Lower leg skin (tissue), 4 donors: ENCODE data around the gene RGS13. TPM values are rescaled to one million over a fixed set of nuclear protein-coding genes. Genes with fewer than 3 reads are reported as not detected.

Source experiments
- DNase-seq, 2 donors: peaks; one replicate each; pipeline ENCODE4 v3.0.0-alpha.2; 2019; ENCODE audit warnings: low spot score in 2 of 2
- H3K4me3 ChIP-seq: fragments of 200-600 bp; sonication (generic); 2 replicates; pipeline ENCODE4 v1.5.1; 2017; ENCODE audit warnings: mild to moderate bottlenecking, low read depth; ENCODE audit not compliant: poor library complexity, severe bottlenecking
- POLR2A ChIP-seq, 2 donors: fragments of 450-650 bp; IDR thresholded peaks; one replicate each; pipeline ENCODE4 v1.6.1; 2016 to 2017; ENCODE audit warnings: antibody characterized with exemption in 2 of 2, mild to moderate bottlenecking in 1 of 2, moderate library complexity in 1 of 2
- WGBS, 2 donors: methylation state at CpG; one replicate each; pipeline ENCODE4 v1.1.5; 2018; 5-methylcytosine and 5-hydroxymethylcytosine counted together
- intact Hi-C: fragments of 100-400 bp; cut with DNase I; formaldehyde crosslinking; loops from one replicate; pipeline ENCODE4 v1.15.0; 2023; ENCODE audit warnings: low total_unique reads
- total RNA-seq, 4 donors: library from RNA; depleted of rRNA; stranded (reverse); fragments of >200 nt; gene quantifications; one replicate each; pipeline ENCODE4 v1.1.0, GENCODE V29; 2016
- TF ChIP-seq, protein P1 (sequence below), 3 donors: fragments of 450-650 bp; IDR thresholded peaks; one replicate each; pipeline ENCODE4 v1.5.1; 2016; ENCODE audit warnings: antibody characterized with exemption in 3 of 3, mild to moderate bottlenecking in 3 of 3, moderate library complexity in 2 of 3

RGS13 gene
- total RNA-seq, 4 donors from 2014 or later = 0.08 to 1.1 TPM; not detected in 2

DNA sequence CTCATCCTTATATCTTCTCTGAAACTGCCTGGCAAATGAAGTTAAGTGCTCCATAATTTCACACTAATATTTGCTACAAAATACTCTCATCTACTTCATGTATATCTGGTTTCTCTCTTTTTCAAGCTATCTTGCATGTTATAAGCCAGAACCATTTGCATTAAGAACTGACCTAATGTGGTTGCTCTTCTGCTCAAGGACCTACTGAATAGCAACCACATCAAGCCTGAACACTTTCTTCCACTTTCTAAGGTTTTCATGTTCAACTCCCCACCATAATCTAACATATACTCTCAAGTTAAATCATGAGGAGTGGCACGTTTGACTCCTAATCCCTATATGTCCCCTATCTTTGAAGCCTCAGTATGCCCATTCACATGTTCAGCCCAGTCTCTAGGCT is 33.2 kb upstream of the RGS13 start:
- intact Hi-C loops = loop anchor here (10.0 kb wide), 1 partner anchor 128 kb away; no protein-coding TSS in a partner anchor
- no peak overlapping the region for H3K4me3 ChIP-seq
- no peak for TF ChIP-seq POLR2A (IDR thresholded peaks at IDR 0.05)
- TF ChIP-seq, protein P1, sequence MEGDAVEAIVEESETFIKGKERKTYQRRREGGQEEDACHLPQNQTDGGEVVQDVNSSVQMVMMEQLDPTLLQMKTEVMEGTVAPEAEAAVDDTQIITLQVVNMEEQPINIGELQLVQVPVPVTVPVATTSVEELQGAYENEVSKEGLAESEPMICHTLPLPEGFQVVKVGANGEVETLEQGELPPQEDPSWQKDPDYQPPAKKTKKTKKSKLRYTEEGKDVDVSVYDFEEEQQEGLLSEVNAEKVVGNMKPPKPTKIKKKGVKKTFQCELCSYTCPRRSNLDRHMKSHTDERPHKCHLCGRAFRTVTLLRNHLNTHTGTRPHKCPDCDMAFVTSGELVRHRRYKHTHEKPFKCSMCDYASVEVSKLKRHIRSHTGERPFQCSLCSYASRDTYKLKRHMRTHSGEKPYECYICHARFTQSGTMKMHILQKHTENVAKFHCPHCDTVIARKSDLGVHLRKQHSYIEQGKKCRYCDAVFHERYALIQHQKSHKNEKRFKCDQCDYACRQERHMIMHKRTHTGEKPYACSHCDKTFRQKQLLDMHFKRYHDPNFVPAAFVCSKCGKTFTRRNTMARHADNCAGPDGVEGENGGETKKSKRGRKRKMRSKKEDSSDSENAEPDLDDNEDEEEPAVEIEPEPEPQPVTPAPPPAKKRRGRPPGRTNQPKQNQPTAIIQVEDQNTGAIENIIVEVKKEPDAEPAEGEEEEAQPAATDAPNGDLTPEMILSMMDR (IDR thresholded peaks at IDR 0.05) = no peak
- no peak for DNase-seq
- WGBS, 2 donors = 88 to 97% methylated on average over 1 of the region's 1 CpG

DNA sequence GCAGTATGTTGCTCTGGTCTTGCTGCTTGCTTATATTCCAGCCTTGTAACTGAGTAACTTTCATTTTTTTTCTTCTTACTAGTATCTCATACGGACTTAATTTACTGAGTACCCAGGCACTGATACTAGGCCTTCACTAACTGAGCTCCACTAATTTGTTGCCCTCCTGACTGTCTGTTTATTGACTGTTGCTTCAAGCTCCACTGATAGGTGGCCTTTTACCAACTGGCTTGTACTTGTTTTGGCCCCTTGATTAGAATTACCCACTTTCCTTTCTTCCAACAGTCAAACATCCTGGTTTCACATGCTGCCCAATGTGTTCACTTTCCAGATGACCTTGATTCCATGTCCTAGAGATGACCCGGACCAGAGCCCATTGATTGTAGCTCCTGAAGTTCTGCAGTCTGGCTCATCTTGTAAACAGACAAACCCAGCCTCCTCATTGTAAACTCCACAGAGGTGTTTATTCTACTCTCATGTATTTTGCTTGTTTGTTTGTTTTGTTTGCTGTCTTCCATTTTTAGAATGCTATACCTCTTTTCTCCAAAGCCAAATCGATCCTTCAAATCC is 32.6 kb upstream of the RGS13 start:
- intact Hi-C loops = loop anchor here (10.0 kb wide), 1 partner anchor 129 kb away; no protein-coding TSS in a partner anchor
- H3K4me3 ChIP-seq = no peak overlapping the region
- 82 to 88% methylated on average over 3 of the region's 3 CpGs for WGBS, 2 donors
- TF ChIP-seq, protein P1 (IDR thresholded peaks at IDR 0.05) = no peak
- TF ChIP-seq POLR2A (IDR thresholded peaks at IDR 0.05) = no peak
- no peak for DNase-seq

DNA sequence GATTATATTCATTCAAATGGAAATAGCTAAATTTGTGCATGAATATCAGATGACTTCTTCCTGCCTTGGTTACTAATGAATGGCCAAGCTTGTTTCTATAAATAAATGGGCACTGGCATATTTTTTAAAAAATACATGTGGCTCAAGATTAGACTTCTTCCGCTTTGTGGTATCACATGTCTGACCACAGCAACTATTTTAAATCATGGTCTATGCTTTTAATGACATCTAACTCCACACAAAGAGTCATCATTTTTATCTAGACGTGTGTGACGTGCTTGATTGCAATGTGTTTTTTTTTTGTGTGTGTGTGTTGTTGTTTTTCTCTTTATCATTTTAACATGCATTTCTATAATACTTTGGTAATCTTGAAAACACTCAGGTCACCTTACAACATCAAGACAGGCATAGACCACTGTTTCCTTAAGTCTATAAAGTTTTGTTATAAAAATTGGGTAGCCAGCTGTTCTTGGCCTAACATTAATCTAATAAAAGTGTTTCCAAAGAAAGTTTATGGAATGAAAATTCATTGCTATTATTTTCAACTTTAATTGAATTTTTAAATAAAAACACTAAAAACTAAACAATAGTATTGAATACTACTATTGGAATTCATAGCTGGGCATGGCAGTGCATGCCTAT is 30.8 kb upstream of the RGS13 start:
- TF ChIP-seq, protein P1 (IDR thresholded peaks at IDR 0.05) = no peak
- TF ChIP-seq POLR2A (IDR thresholded peaks at IDR 0.05) = no peak
- WGBS, 2 donors = 68 to 78% methylated on average over 3 of the region's 3 CpGs
- no peak overlapping the region for H3K4me3 ChIP-seq
- DNase-seq = no peak
- intact Hi-C loops = loop anchor here (10.0 kb wide), 1 partner anchor 130 kb away; no protein-coding TSS in a partner anchor

DNA sequence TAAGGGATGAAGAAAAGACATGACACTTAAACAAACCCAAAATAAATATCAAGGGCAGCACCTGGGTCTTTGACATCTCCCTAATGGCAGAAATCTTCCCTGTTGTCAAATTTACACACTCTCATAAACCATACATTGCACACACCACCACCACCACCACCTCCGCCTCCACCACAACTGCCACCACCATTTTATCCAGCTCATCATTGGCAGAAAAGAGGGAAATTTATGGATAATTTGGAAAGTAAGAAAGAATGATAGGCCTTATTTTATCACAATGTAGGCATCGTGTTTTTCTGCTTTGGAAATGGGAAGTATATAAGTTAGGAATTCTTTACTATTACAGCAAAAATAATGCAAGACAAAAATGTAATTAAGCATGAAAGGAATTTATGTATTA is 27.3 kb upstream of the RGS13 start:
- 70 to 95% methylated on average over 2 of the region's 2 CpGs for WGBS, 2 donors
- intact Hi-C loops = loop anchor here (10.0 kb wide), 1 partner anchor 134 kb away; no protein-coding TSS in a partner anchor

DNA sequence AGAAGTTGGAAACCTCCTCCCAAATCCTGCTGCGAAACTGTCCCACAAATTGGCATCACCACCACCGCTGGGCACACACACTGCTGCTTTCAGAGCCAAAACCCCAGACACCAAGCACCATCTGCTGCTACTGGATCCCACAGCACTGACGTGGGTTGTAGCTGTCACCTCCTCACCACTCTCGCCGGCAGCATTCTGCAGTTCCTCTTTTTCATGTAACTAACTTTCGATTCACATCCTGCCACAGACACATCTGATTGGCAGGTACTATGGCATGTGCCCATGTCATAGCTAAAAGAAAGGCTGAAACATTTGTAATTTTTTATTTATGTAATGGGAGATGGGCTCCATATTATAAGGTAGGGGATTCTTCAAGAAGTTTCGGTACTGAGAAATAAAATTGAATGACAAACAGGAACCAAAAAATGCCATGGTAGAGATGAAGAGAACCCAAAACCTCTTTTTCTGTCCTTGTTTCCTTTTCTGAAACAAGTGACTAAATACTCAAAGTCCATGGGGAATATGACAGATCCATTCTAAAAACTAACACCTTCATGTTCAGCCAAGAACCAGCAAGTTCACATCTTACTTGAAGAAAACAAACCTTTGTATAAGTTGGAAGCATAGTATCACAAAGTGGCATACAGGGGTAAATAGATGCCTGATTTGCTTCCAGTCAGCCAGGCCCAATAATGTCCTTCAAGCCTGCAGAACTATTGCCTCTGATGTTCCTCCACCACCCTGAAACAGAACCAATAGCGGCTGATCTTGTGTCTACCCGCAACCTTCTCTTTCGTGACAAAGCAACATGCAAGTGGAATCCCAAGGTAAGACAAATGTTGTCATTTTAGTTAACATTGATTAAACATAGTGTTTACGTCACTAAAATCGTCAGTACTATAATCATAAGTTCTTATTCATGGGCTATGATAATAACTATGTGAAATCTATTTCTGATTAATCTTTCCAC is 26.6 kb upstream of the RGS13 start:
- WGBS, 2 donors = 70 to 78% methylated on average over 12 of the region's 12 CpGs
- DNase-seq = peak; percentile 65 to 83
- no peak overlapping the region for H3K4me3 ChIP-seq
- TF ChIP-seq POLR2A (IDR thresholded peaks at IDR 0.05) = no peak
- TF ChIP-seq, protein P1 (IDR thresholded peaks at IDR 0.05) = no peak
- intact Hi-C loops = loop anchor here (10.0 kb wide), 1 partner anchor 135 kb away; no protein-coding TSS in a partner anchor

More for the DNA sequence above, 27.3 kb upstream of the RGS13 start:
- DNase-seq = no peak
- TF ChIP-seq, protein P1 (IDR thresholded peaks at IDR 0.05) = no peak
- TF ChIP-seq POLR2A (IDR thresholded peaks at IDR 0.05) = no peak
- no peak overlapping the region for H3K4me3 ChIP-seq
